Measurements from ENCODE around the gene KIF5C. TPM values are rescaled to one million over a fixed set of nuclear protein-coding genes. Genes with fewer than 3 reads are reported as not detected.

The KIF5C gene
- total and polyA plus RNA-seq, 9 donors: 0.73 to 18.7 (median 3.3) TPM

GRCh38 chr2:149021761-149022160, 146.7 kb downstream of the KIF5C start:
- Histone ChIP-seq H3K4me3 (no peak overlapping the region), H3K9me3 (no peaks in the 10 kb centered on the region), H3K36me3 (no peaks in the 10 kb centered on the region), H3K27ac (no peak overlapping the region), H3K4me1 (ENCODE audit: insufficient read depth) (no peaks in the 10 kb centered on the region), H3K27me3 (no peaks in the 10 kb centered on the region)
- no peak for TF ChIP-seq EP300 (IDR thresholded peaks at IDR 0.05)
- no peak for DNase-seq
- intact Hi-C loops (cut with DNase I): no loop called here
- 89 to 90% (median 90%) methylated on average over 6 of the region's 6 CpGs for WGBS, 3 donors

GRCh38 chr2:149023091-149023490, 148.1 kb downstream of the KIF5C start:
- WGBS, 3 donors: 91 to 94% (median 93%) methylated on average over 6 of the region's 6 CpGs
- H3K36me3 ChIP-seq: no peaks in the 10 kb centered on the region
- no peak overlapping the region for H3K27ac ChIP-seq
- DNase-seq: no peak
- no peak overlapping the region for H3K4me3 ChIP-seq
- no peaks in the 10 kb centered on the region for H3K27me3 ChIP-seq
- TF ChIP-seq POLR2A (IDR thresholded peaks at IDR 0.05) (no peak), CTCF (IDR thresholded peaks at IDR 0.05) (no peak), EP300 (IDR thresholded peaks at IDR 0.05) (no peak)
- no peaks in the 10 kb centered on the region for H3K4me1 ChIP-seq (ENCODE audit: insufficient read depth)
- intact Hi-C loops (cut with DNase I): no loop called here
- no peaks in the 10 kb centered on the region for H3K9me3 ChIP-seq

- TF ChIP-seq POLR2A (IDR thresholded peaks at IDR 0.05): no peak
- TF ChIP-seq CTCF (IDR thresholded peaks at IDR 0.05): no peak
- no peak for TF ChIP-seq EP300 (IDR thresholded peaks at IDR 0.05)
- DNase-seq: no peak
- intact Hi-C loops (cut with DNase I): no loop called here
- H3K4me3 ChIP-seq: no peak overlapping the region
- WGBS, 3 donors: 72 to 78% (median 75%) methylated on average over 7 of the region's 7 CpGs
- no peaks in the 10 kb centered on the region for H3K27me3 ChIP-seq
- H3K36me3 ChIP-seq: no peaks in the 10 kb centered on the region
- no peak overlapping the region for H3K27ac ChIP-seq
- no peaks in the 10 kb centered on the region for H3K9me3 ChIP-seq
- no peaks in the 10 kb centered on the region for H3K4me1 ChIP-seq (ENCODE audit: insufficient read depth)
Observed at GRCh38 chr2:149027590-149028250, 152.7 kb downstream of the KIF5C start.

GRCh38 chr2:149028377-149028776, 153.3 kb downstream of the KIF5C start:
- no peaks in the 10 kb centered on the region for H3K9me3 ChIP-seq
- H3K36me3 ChIP-seq: no peaks in the 10 kb centered on the region
- H3K4me3 ChIP-seq: no peak overlapping the region
- intact Hi-C loops (cut with DNase I): no loop called here
- no peak overlapping the region for H3K27ac ChIP-seq
- no peaks in the 10 kb centered on the region for H3K4me1 ChIP-seq (ENCODE audit: insufficient read depth)
- no peak for DNase-seq
- 78 to 80% (median 78%) methylated on average over 6 of the region's 6 CpGs for WGBS, 3 donors
- H3K27me3 ChIP-seq: no peaks in the 10 kb centered on the region
- TF ChIP-seq POLR2A (IDR thresholded peaks at IDR 0.05) (no peak), CTCF (IDR thresholded peaks at IDR 0.05) (no peak), EP300 (IDR thresholded peaks at IDR 0.05) (no peak)

- TF ChIP-seq CTCF (IDR thresholded peaks at IDR 0.05): no peak
- TF ChIP-seq POLR2A (IDR thresholded peaks at IDR 0.05): no peak
- no peak for TF ChIP-seq EP300 (IDR thresholded peaks at IDR 0.05)
- Histone ChIP-seq H3K36me3 (no peaks in the 10 kb centered on the region), H3K4me1 (ENCODE audit: insufficient read depth) (no peaks in the 10 kb centered on the region), H3K27me3 (no peaks in the 10 kb centered on the region), H3K9me3 (no peaks in the 10 kb centered on the region), H3K27ac (no peak overlapping the region), H3K4me3 (no peak overlapping the region)
- 61 to 66% (median 63%) methylated on average over 2 of the region's 2 CpGs for WGBS, 3 donors
- no peak for DNase-seq
- intact Hi-C loops (cut with DNase I): no loop called here
Observed at GRCh38 chr2:149028891-149029290, 153.9 kb downstream of the KIF5C start.
